Iris pigment epithelial cell (primary cell): Measurements from ENCODE around the gene MAD1L1.

ENCODE experiments used
- DNase-seq: peaks from one replicate; pipeline ENCODE4 v3.0.0-alpha.2; 2011; ENCODE audit warnings: low read depth

MAD1L1 gene

DNA sequence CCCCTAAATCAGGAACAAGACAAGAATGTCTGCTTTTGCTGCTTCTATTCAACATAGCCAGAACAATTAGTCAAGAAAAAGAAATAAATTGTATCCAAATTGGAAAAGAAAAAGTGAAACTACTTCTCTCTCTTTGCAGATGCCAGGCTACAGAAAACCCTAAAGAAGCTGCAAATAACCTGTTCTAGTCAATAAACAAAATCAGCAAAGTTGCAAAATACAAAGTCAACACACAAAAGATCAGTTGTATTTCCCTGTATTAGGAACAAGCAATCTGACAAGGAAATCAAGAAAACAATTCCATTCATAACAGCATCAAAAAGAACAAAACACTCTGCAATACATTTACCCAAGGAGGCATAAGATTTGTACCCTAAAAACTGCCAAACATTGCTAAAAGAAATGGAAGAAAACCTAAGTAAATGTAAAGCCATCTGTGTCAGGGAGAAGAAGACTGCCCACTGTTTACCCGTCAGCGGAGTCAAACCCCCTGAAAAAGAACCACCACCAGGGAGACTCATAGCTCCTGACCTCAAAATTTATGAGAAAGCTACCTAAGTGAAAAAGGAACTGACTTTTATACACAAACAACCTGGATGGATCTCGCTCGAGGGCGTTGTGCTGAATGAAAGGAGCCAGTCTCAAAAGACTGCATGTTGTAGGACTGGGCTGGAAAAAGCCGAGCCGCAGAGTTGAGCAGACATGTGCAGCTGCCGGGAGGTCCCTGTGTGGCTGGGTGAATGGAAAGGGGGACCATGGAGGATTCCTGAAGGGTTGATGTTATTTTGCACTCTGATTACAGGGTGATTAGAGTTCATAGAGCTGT lies 263.1 kb downstream of the MAD1L1 start:
- no peak for DNase-seq

DNA sequence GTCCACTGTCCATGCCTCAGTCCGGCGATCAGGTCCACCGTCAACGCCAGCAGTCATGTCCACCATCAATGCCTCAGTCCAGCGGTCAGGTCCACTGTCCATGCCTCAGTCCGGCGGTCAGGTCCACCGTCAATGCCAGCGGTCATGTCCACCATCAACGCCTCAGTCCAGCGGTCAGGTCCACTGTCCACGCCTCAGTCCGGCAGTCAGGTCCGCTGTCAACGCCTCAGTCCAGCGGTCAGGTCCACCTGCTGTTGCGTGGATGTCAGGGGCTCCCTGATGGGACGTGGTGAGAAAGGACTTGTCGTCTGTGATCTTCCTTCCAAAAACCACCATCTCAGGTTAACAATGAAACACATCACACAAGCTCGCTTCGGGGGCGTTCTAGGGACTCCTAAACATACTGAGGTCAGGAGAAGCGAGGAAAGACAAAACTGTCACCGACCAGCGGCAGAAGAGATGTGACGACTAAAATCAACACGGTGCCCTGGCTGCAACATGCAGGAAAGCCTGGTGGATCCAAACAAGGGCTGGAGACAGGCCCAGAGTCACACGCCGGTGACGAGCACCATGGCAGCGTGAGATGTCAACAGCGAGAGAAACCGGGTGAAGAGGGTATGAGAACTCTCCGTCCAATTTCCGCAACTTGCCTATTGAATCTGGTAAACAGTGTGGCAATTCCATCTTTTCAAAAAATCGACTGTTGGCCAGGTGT lies 264.2 kb downstream of the MAD1L1 start:
- DNase-seq, result no peak

DNA sequence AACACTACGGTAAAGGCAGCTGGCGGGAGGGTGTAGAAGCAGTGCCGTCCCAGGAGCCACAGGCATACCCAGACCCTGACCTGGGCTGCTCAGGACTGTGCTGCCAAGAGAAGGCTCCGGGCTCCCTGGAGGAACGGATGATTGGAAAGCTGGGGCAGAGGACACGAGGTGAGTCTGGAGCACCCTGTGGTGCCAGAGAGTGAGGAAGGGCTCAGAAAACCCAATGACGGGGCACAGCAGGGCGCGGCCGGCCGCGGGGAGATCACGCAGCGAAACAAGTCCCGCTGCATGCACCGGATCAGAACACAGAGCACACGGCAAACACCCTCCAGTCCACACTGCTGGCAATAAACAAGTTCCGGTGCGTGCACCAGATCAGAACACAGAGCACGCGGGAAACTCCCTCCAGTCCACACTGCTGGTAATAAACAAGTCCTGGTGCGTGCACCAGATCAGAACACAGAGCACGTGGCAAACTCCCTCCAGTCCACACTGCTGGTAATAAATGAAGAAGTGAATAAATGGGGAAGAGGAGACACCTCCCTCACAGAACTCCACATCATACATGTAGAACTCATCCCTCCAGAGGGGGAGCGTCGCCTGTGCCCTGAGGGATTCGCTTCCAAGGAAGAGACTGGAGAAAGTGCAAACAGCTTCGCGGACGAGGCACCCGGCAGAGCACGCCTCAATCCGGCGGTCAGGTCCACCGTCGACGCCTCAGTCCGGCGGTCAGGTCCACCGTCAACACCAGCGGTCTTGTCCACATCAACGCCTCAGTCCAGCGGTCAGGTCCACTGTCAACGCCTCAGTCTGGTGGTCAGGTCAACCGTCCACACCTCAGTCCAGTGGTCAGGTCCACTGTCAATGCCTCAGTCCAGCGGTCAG lies 265.0 kb downstream of the MAD1L1 start:
- no peak for DNase-seq

DNA sequence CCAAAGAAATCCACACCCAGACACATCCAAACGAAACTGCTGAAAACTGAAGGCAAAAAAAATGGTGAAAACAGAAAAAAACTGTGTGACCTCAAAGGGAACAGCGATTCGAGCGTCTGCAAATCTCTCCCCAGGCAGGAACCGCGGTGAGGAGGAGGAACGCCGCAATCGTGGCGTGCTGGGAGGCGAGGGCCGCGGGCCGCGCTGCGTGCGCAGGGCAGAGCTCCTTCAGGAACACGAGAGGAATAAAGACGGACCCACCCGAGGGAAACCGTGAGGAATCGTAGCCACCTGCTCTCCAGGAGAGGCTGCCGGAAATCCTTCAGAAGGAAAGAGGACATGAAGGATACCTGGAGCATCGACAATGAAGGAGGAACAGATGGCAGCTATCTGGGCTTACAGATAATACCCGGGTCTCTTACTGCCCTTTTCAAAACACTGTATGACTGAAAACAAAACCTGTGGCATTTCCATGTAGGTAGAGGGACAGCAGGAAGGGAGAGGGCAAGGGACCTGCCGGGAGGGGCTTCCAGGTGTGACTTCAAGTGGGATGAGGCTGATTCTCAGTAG lies 266.0 kb downstream of the MAD1L1 start:
- DNase-seq, result no peak

DNA sequence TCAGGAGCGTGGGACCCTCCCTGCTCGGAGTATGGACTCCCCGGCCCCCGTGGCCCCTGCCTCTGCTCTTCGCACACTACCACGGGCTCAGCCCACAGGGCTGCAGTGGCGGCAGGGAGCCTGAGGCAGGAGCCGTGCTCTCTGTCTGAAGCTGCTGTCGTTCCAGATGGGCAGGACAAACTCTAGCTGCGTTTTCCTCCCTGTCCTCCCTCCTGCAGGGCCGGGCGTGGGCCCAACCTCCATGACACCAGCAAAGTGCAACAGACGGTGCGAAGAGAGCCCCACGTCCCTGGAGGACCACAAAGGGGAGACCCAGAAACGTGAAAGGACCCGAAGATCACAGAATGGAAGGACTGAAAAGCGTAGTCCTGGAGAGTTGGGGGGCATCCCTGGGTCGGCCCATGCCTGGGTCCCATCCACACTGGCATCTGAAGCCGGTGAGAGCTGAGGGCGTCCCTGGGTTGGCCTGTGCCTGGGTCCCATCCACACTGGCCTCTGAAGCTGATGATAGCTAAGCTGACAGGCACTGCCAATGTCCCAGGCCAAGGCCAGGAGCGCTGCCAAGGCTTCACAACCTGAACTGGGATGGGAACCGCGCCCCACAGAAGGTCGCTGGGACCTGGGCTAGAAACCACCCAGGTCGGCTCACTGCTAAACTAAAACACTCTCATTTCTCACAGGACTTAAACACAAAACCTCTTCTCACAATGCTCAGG lies 267.0 kb downstream of the MAD1L1 start:
- no peak for DNase-seq

DNA sequence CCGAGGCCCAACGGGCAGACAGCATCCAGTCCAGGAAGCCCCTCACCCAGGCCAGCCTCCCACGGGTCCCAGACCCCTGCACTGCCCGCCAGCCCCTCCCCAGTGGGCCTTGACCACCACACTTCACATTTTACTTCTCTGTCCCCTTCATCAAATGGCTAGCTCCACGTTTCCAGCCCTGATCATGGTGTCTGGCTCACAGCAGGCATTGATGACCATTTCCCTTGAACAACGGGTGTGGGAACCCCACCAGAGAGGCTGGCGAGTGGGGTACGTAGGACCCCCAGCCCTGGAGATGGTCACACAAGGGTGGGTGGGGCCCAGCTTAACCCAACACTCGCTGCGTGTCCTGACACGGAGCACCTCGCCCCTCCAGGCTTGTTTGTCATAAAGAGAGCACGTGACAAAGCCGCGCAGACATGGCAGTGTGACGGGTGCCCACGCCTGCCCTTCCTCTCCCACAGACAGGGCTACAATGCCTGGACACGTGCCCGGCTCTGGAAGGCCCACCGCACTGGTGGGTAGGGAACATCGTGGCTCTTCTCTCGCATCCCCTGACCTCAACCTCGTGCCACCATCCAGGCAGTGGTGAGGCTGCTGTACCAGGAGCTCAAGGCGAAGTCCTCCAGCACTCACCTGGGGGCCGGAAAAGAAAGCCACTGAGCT lies 267.7 kb downstream of the MAD1L1 start:
- no peak for DNase-seq

DNA sequence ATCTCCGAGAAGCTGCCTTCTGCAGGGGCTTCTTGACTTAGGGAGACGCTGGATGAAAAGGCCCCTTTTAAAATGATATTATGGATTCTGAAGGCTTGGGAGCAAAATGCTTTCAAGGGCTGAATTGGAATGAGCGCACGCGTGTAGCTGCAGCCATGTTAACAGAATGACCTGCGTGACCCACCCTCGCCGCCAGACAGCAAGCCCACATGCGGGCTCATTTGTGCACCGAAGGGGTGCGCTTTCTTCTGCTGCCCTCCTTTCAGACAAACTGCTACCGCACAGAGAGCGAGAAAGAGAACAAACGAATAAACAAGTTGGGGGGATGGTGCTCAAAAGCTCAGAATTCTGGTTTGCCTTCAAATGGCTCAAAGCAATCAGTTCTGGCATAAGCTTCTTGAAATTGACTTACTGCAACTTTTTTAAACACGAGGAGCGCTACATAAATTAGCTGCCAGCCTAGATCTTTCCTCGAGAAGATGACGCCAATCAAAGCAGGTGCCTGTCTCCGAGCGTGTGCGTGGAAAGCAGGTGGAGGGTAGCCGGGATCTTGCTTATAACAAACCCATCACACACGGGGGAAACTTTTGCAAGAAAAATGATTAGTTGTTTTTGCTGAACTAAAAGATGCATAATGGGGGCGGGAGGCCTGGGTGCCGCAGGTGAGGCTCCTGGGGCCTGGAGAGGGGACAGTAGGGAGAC lies 268.4 kb downstream of the MAD1L1 start:
- no peak for DNase-seq

DNA sequence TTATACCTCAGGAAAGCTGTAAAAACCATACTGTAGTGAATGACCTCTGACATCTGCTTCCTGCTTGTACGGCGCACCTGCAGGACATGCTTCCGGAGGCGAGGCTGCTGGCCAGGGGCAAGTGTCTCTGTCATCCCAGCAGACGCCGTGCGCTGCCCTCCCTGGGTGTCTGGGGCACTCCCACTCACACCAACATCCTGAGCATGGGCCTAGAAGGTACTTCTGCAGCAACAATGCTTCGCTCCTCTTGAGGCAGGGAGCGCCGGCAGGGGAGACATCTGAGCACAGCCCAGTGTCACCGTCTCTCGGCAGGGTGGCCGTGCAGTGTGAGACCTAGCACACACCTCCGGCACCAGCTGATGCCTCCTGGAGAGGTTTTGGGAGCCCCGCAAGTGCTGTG lies 269.2 kb downstream of the MAD1L1 start:
- DNase-seq, result no peak

DNA sequence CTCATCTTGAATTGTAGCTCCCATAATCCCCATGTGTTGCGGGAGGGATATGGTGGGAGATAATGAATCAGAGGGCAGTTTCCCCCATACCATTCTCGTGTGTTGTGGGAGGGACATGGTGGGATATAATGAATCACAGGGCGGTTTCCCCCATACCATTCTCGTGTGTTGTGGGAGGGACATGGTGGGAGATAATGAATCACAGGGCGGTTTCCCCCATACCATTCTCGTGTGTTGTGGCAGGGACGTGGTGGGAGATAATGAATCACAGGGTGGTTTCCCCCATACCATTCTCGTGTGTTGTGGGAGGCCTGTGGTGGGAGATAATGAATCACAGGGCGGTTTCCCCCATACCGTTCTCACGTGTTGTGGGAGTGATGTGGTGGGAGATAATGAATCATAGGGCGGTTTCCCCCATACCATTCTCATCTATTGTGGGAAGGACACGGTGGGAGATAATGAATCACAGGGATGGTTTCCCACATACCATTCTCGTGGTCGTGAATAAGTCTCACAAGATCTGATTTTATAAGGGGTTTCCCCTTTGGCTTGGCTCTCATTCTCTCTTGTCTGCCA lies 271.0 kb downstream of the MAD1L1 start:
- peak; percentile 93 for DNase-seq

DNA sequence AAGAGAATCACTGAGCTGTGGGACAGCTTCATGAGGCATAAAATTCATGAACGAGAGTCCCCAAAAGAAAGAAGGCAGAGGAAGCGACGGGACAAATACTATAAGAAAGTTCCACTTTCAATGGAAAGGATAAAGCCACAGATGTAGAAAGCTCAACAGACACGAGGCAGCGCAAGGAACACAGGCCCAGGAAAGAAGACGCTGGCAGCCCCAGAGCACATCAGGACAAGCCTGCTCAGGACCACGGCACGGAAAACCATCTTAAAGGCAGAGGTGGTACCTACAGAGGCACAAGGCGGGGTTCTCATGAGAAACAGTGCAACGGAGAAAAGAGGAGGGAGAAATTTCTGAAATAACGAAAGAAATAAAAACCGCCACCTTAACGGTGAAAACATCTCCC lies 273.4 kb downstream of the MAD1L1 start:
- DNase-seq, result no peak

DNA sequence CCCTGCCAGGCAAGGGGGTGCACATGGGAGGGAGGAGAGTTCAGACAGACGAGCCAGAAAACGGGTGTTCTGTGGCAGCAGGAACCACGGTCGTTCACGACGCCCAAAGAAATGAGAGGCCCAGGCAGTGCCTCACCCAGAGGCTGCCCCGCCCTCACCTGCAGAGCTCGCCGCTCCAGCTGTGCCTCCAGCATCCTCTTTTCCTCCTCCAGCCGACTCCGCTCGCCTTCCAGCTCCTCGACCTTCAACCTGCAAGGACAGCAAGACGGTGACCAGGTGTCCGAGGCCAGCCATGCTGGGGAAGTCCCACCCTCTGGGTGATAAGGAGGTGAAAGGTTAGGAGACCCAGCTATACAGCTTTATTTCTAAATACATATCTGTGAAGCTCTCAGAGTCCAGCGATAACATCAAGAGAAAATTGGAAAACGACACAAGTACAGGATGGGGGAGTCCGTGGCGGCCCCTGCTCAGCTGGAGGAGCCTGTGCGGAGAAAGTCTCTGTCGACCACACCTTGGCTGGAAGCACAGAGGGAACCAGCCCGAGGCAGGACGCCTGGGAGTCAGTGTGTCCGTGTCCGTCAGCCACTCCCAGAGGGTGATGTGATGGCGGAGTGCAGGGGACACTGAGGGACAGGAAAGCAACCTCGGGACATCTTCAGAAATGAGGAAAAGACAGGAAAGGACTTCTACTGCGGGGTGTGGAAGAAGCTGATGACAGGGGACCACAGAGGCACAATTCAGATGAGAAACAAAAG lies 275.1 kb downstream of the MAD1L1 start:
- DNase-seq, result no peak

DNA sequence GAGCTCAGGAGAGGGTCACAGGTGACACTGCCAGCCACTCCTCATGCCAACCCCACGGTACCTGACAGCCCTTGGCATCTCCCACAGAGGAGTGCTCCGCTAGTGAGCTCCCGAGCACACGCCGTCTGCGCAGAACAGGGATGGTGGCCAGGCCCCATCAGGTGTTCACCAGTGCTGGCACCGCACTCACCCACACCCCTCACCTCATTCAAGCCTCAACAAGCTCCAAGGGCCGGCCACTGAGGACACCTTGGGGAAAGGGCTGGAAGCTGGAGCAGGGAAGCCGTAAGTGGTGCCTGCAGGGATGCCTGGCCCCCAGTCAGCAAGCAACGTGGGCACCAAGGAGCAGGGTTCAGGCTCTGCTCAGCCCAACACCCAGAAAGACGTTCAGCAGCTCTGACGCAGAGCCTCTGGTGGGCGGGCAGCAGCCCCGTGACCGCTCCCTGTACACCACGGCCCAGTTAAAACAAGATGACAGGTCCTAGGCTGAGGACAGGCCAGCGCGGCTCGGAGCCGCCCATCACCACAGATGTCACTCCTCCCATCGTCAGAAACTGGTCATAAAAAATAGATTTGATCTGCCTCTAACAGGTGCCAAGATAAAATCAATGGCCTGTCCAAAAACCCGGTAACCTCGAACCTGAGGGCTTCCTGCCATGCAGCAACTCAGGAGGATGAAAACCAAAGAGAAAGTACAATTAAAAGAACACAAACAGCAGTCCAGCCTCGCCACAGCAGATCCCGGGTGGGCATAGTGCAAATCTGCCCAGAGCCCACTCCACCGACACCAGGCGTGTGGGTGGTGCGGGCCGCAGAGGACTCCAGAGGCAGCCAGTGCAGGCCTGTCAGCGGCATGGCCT lies 275.9 kb downstream of the MAD1L1 start:
- no peak for DNase-seq

DNA sequence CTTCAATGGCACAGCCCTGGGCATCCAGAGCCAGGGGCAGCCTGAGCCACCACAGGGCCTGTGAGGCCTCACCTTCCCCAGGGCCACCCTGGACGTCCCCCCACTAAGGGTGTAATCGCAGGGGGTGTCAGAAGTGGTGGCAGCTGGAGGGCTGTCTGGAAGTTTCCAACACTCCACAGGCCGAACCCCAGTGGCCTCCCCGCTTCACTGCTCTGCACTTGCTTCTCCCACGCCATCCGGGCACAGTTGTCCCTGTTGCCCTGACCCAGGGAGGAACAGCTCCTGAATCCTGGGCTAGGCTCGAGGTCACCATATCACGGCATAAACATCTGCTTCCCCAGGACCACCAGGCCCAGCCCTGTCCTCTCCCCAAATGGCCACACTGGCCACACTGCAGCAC lies 276.6 kb downstream of the MAD1L1 start:
- DNase-seq, result no peak

DNA sequence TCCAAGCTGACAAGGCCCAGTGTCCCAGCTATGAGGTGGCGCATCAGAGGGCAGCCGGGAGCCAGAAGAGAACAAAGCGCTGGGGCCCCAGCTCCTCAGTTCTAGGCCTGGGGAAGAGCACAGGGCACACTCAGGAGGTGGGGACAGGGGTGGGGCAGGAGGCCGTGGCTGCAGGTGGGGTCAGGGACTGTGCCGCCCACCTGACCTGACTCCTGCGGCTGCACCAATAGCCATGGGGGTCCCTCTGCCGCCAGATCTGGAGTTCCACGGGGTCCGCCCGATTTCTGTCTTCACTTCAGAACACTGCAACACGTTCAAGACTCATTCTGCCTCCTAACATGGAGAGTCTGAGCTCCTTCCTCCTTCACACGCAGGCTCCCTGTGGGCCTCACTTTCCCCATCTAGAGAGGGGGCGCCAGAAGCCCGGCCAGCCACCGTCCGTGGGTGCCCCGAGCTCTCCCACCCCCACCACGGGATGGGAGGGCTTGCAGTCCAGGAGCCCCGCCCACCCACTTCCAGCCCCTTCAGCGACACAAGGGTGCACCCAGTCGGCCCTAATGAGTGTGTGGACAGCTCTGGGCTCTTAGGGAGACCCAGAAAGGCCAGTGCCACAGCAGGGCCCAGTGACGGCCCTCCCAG lies 278.3 kb downstream of the MAD1L1 start:
- DNase-seq, result no peak

DNA sequence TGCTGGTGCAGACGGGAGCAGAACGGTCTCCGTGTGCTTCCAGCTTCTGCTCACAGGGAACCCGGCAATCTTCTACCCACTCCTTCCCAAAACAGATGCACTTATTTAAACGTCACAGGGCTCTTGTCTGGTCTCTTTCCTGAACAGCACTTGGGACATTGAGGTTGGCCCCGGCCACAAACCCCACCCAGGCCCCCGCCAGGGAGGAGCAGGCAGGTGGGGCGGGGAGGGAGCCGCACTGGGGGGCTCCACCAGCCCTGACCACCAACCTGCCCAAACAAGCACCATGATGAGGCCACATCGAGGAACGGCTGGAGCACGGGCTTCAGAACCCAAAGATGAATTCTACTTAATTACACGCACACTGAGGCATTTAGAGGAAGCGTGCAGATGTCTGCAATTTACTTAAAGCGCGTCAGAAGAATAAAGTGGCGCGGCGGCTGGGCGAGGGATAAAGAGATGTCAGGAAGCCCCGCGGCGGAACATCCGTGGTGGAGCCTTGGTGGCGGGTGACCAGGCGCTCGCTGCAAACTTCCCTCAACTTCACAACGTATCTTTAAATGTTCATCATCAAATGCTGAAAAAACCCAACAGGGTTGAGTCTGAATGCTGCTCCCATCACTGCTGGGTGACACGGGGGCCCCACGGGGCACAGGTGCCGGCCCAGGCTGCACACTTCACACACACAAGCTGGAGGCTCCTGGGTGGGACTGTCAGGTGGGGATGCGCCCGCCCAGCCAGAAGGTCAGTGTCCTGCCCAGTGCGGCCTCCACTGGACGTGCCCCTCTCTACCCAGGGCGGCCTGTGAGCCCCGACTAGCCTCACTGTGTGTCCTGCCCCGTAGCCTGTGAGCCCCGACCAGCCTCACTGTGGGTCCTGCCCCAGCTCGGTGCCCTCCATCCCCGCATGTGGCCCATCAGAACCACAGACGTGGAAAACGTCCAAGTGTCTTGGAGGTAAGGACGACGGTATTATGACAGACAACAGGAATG lies 279.2 kb downstream of the MAD1L1 start:
- DNase-seq, result no peak

DNA sequence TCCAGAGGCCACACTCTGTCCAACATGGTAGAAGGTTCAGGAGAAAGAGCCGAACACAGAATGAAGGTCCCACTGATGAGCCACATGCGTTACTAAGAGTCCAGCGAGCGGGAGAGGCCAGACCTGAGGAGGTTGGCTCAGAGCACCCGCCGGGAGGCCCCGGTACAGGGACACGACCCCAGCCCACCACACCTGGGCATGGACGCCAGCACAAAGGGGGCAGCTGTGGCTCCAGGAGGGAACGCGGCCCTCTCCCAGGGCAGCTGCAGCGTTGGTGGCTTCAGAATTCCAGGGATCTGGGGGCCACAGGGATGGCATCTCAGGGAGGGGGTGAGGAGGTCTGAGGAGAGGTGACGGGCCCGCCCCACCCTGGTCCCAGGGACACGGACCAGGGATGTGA lies 280.0 kb downstream of the MAD1L1 start:
- DNase-seq, result no peak
